Aorta (tissue), 5 donors: ENCODE measurements around the gene CPED1. TPM values are rescaled to one million over a fixed set of nuclear protein-coding genes. Genes with fewer than 3 reads are reported as not detected.

Source experiments
- ATAC-seq: fragments of 200-7000 bp; cut with Tn5 transposase; one replicate; pipeline ENCODE4 v1.9.1; 2022; ENCODE audit warnings: moderate library complexity; ENCODE audit not compliant: low FRiP score
- DNase-seq, 2 donors: peaks; one replicate each; pipeline ENCODE4 v3.0.0-alpha.2; 2020
- H3K27ac ChIP-seq, 2 donors: one replicate each; pipeline ENCODE4 v1.5.1; 2013; ENCODE audit warnings: low read length in 2 of 2, mild to moderate bottlenecking in 2 of 2, moderate library complexity in 2 of 2, control low read depth in 1 of 2, inconsistent platforms in 1 of 2, low read depth in 1 of 2
- H3K27me3 ChIP-seq, 2 donors: one replicate each; pipeline ENCODE4 v1.6.1; 2013; ENCODE audit warnings: control low read depth in 1 of 2, low read length in 1 of 2, mild to moderate bottlenecking in 1 of 2, moderate library complexity in 1 of 2; ENCODE audit not compliant: insufficient read depth in 2 of 2, control insufficient read depth in 1 of 2
- H3K36me3 ChIP-seq, 2 donors: one replicate each; pipeline ENCODE4 v1.6.1; 2013; ENCODE audit warnings: control low read depth in 1 of 2, low read length in 1 of 2, mild to moderate bottlenecking in 1 of 2; ENCODE audit not compliant: insufficient read depth in 2 of 2, control insufficient read depth in 1 of 2
- H3K4me1 ChIP-seq, 2 donors: one replicate each; pipeline ENCODE4 v1.6.1; 2013; ENCODE audit warnings: low read length in 2 of 2, control low read depth in 1 of 2, mild to moderate bottlenecking in 1 of 2, moderate library complexity in 1 of 2; ENCODE audit not compliant: insufficient read depth in 2 of 2, control insufficient read depth in 1 of 2
- H3K4me3 ChIP-seq, 2 donors: one replicate each; pipeline ENCODE4 v1.5.1; 2013; ENCODE audit warnings: low read length in 2 of 2, control low read depth in 1 of 2, mild to moderate bottlenecking in 1 of 2
- H3K9me3 ChIP-seq: one replicate; pipeline ENCODE4 v1.6.1; 2013; ENCODE audit warnings: mild to moderate bottlenecking, low read length; ENCODE audit not compliant: control insufficient read depth
- WGBS, 2 donors: extraction: QIAGEN DNeasy Blood & Tissue Kit; methylation state at CpG; one replicate each; pipeline ENCODE4 v1.1.7; 2013; 5-methylcytosine and 5-hydroxymethylcytosine counted together
- intact Hi-C, 2 donors: fragments of 100-400 bp; cut with DNase I; formaldehyde crosslinking; loops; one replicate each; pipeline versions ENCODE4 v1.14.2 to v1.15.0; 2022
- polyA plus RNA-seq, 2 donors: library from polyadenylated mRNA; stranded (reverse); fragments of 200-250 nt; gene quantifications; one replicate each; pipeline ENCODE4 v1.2.3, GENCODE V29; 2013
- total RNA-seq, 2 donors: library from RNA; stranded (reverse); fragmentation: NEBNext Ultra II Directional; extraction: Animal tissue kit (Norgen Biotek cat#: 25700); gene quantifications; one replicate each; pipeline ENCODE4 v1.2.1, GENCODE V29; 2021
- donor health status: healthy with polysubstance abuse.
- donor health status: Bipolar disorder and iron deficiency.
- donor health status: DM: no; HTN: no; CAD: no.
- donor health status: DM: no; HTN: no; CAD: no.
- donor health status: DM: yes; HTN: yes; CAD: no.

The CPED1 gene
- total and polyA plus RNA-seq, 4 donors: 35.3 to 201 (median 79.0) TPM

- no peak for ATAC-seq
Observed at GRCh38 chr7:120985130-120985758, 3.3 kb upstream of the CPED1 start.

GRCh38 chr7:120985839-120986238 is 2.7 kb upstream of the CPED1 start:
- Histone ChIP-seq H3K4me1 (no peaks in the 10 kb centered on the region), H3K36me3 (no peaks in the 10 kb centered on the region), H3K4me3 (no peak overlapping the region), H3K27me3 (no peaks in the 10 kb centered on the region), H3K9me3 (no peaks in the 10 kb centered on the region), H3K27ac (no peak overlapping the region)
- intact Hi-C loops: loop anchor here in 1 of 2 donors (2.0 kb wide), 1 partner anchor 121 kb away; no protein-coding TSS in a partner anchor
- whole genome bisulfite sequencing, 2 donors: 84 to 91% methylated on average over 2 of the region's 2 CpGs
- DNase-seq (no peak), ATAC-seq (no peak)

More at GRCh38 chr7:120985130-120985758, 3.3 kb upstream of the CPED1 start:
- DNase-seq: no peak
- no peaks in the 10 kb centered on the region for H3K36me3 ChIP-seq
- H3K4me3 ChIP-seq: no peak overlapping the region
- H3K27ac ChIP-seq: no peak overlapping the region
- H3K4me1 ChIP-seq: no peaks in the 10 kb centered on the region
- WGBS, 2 donors: 31 to 44% methylated on average over 2 of the region's 2 CpGs
- no peaks in the 10 kb centered on the region for H3K9me3 ChIP-seq
- intact Hi-C loops: no loop called here
- no peaks in the 10 kb centered on the region for H3K27me3 ChIP-seq

GRCh38 chr7:120986650-120987049 is 1.9 kb upstream of the CPED1 start:
- 84 to 85% methylated on average over 2 of the region's 2 CpGs for WGBS, 2 donors
- ATAC-seq: no peak
- H3K36me3 ChIP-seq: no peaks in the 10 kb centered on the region
- no peaks in the 10 kb centered on the region for H3K27me3 ChIP-seq
- H3K4me1 ChIP-seq: no peaks in the 10 kb centered on the region
- H3K9me3 ChIP-seq: no peaks in the 10 kb centered on the region
- intact Hi-C loops: loop anchor here in 1 of 2 donors (2.0 kb wide), 1 partner anchor 120 kb away; no protein-coding TSS in a partner anchor
- H3K4me3 ChIP-seq: no peak overlapping the region
- H3K27ac ChIP-seq: no peak overlapping the region
- no peak for DNase-seq

- no peaks in the 10 kb centered on the region for H3K27me3 ChIP-seq
- no peaks in the 10 kb centered on the region for H3K36me3 ChIP-seq
- H3K9me3 ChIP-seq: no peaks in the 10 kb centered on the region
- 1% methylated on average over 3 of the region's 3 CpGs for WGBS, 2 donors
- no peak for DNase-seq
- ATAC-seq: no peak
- intact Hi-C loops: loop anchor here in 1 of 2 donors (2.0 kb wide), 1 partner anchor 120 kb away; no protein-coding TSS in a partner anchor
- H3K27ac ChIP-seq: no peak overlapping the region
- no peaks in the 10 kb centered on the region for H3K4me1 ChIP-seq
- H3K4me3 ChIP-seq: no peak overlapping the region
Observed at GRCh38 chr7:120987280-120987679, 1.2 kb upstream of the CPED1 start.

GRCh38 chr7:120987683-120988590 is 574 bp upstream of the CPED1 start:
- peak; percentile 95 to 96 for DNase-seq
- intact Hi-C loops: loop anchor here (2.0 kb wide), 3 partner anchors 91 to 119 kb away; no protein-coding TSS in a partner anchor
- WGBS, 2 donors: 0% methylated on average over 12 of the region's 12 CpGs
- H3K36me3 ChIP-seq: no peaks in the 10 kb centered on the region
- peak overlapping the region; percentile 93 to 94 for H3K4me3 ChIP-seq
- no peaks in the 10 kb centered on the region for H3K9me3 ChIP-seq
- H3K4me1 ChIP-seq: peaks cover 0 to 2% of the 10 kb centered on the region in 2 donors
- peak; percentile 95 for ATAC-seq
- no peaks in the 10 kb centered on the region for H3K27me3 ChIP-seq
- peak overlapping the region; percentile 36 to 89 for H3K27ac ChIP-seq

GRCh38 chr7:120989257-120990220 is 1.0 kb downstream of the CPED1 start:
- ATAC-seq: peak; percentile 1
- H3K4me1 ChIP-seq: peaks cover 0 to 3% of the 10 kb centered on the region in 2 donors

GRCh38 chr7:120990468-120991118 is 2.1 kb downstream of the CPED1 start:
- Histone ChIP-seq H3K36me3 (no peaks in the 10 kb centered on the region), H3K9me3 (no peaks in the 10 kb centered on the region), H3K27ac (peak overlapping the region in 1 of 2 donors; percentile 30), H3K4me1 (peaks cover 3 to 7% of the 10 kb centered on the region in 2 donors), H3K4me3 (peak overlapping the region; percentile 93 to 98), H3K27me3 (no peaks in the 10 kb centered on the region)
- ATAC-seq: no peak
- intact Hi-C loops: loop anchor here in 1 of 2 donors (5.0 kb wide), 1 partner anchor 47 kb away; no protein-coding TSS in a partner anchor
- 8 to 9% methylated on average over 6 of the region's 6 CpGs for WGBS, 2 donors
- DNase-seq: no peak

More at GRCh38 chr7:120989257-120990220, 1.0 kb downstream of the CPED1 start:
- H3K4me3 ChIP-seq: peak overlapping the region; percentile 93 to 94
- H3K9me3 ChIP-seq: no peaks in the 10 kb centered on the region
- peak overlapping the region; percentile 77 to 81 for H3K27ac ChIP-seq
- DNase-seq: peak; percentile 60 to 71
- no peaks in the 10 kb centered on the region for H3K27me3 ChIP-seq
- intact Hi-C loops: loop anchor here (2.0 to 5.0 kb wide), 4 partner anchors 48 to 117 kb away; no protein-coding TSS in a partner anchor
- WGBS, 2 donors: 4% methylated on average over 15 of the region's 15 CpGs
- no peaks in the 10 kb centered on the region for H3K36me3 ChIP-seq
